PC-3 (cell line): ENCODE results near the gene KCNN2. TPM values are rescaled to one million over a fixed set of nuclear protein-coding genes. Genes with fewer than 3 reads are reported as not detected.

ENCODE experiments used
- ATAC-seq: fragments of 200-7000 bp; cut with Tn5 transposase; 2 replicates; pipeline ENCODE4 v1.9.1; 2020; ENCODE audit warnings: mild to moderate bottlenecking, moderate library complexity
- BruUV-seq: library from RNA; stranded (reverse); fragments of 400-500 nt; replicated peaks from 2 replicates; lab custom pipeline; 2021; lab: Mats Ljungman, UMichigan
- CTCF ChIA-PET: fragments of 300-600 bp; sonication (Branson Sonifier 250); formaldehyde crosslinking; loops from one replicate; lab custom pipeline; 2022; ENCODE audit warnings: antibody characterized with exemption; lab: Charles Lee
- POLR2A ChIA-PET: fragments of 300-600 bp; sonication (Branson Sonifier 250); formaldehyde crosslinking; loops from one replicate; lab custom pipeline; 2022; ENCODE audit warnings: antibody characterized with exemption; ENCODE audit not compliant: unreplicated experiment; lab: Charles Lee
- DNase-seq: peaks from one replicate; pipeline ENCODE4 v3.0.0-alpha.2; 2015
- H2AFZ ChIP-seq: fragments of 300-600 bp; sonication (generic); 2 replicates; pipeline ENCODE4 v1.6.0; 2016; ENCODE audit warnings: antibody characterized with exemption, low read length
- H3F3A ChIP-seq: fragments of 300-600 bp; sonication (generic); one replicate; pipeline ENCODE4 v1.6.0; 2017; ENCODE audit warnings: antibody characterized with exemption, low read length, control low read depth, mild to moderate bottlenecking; ENCODE audit not compliant: unreplicated experiment
- H3K27ac ChIP-seq: fragments of 300-600 bp; sonication (generic); 2 replicates; pipeline ENCODE4 v1.5.1; 2016; ENCODE audit warnings: mild to moderate bottlenecking, low read length
- H3K27me3 ChIP-seq: fragments of 300-600 bp; sonication (generic); 2 replicates; pipeline ENCODE4 v1.6.1; 2016; ENCODE audit warnings: low read length, mixed read lengths
- H3K36me3 ChIP-seq: fragments of 300-600 bp; sonication (generic); 2 replicates; pipeline ENCODE4 v1.6.1; 2016; ENCODE audit warnings: low read depth, mixed run types, low read length, mixed read lengths
- H3K4me1 ChIP-seq: fragments of 300-600 bp; sonication (generic); 2 replicates; pipeline ENCODE4 v1.5.1; 2016; ENCODE audit warnings: low read length; ENCODE audit not compliant: insufficient read depth
- H3K4me2 ChIP-seq: fragments of 300-600 bp; sonication (generic); 2 replicates; pipeline ENCODE4 v1.6.0; 2016; ENCODE audit warnings: low read length
- H3K4me3 ChIP-seq: fragments of 300-600 bp; sonication (generic); 2 replicates; pipeline ENCODE4 v1.5.1; 2016; ENCODE audit warnings: mild to moderate bottlenecking, low read length, mixed read lengths
- H3K79me2 ChIP-seq: fragments of 300-600 bp; sonication (generic); 2 replicates; pipeline ENCODE4 v1.6.1; 2017; ENCODE audit warnings: low read length, mixed read lengths
- H3K9ac ChIP-seq: fragments of 300-600 bp; sonication (generic); 2 replicates; pipeline ENCODE4 v1.6.0; 2016; ENCODE audit warnings: mild to moderate bottlenecking, low read length
- H3K9me2 ChIP-seq: fragments of 300-600 bp; sonication (generic); replicated peaks from 2 replicates; pipeline ENCODE4 v1.6.1; 2016; ENCODE audit warnings: mixed run types, low read length, mixed read lengths
- H3K9me3 ChIP-seq: fragments of 300-600 bp; sonication (generic); 2 replicates; pipeline ENCODE4 v1.6.1; 2016; ENCODE audit warnings: low read length, mixed read lengths
- H4K20me1 ChIP-seq: fragments of 300-600 bp; sonication (generic); 2 replicates; pipeline ENCODE4 v1.6.1; 2016; ENCODE audit warnings: low read length, mixed read lengths
- CTCF ChIP-seq: fragments of 300-600 bp; sonication (generic); conservative IDR thresholded peaks from 2 replicates; pipeline ENCODE4 v1.5.1; 2017; ENCODE audit warnings: antibody characterized with exemption, low read depth, mild to moderate bottlenecking, low read length
- EZH2 ChIP-seq: fragments of 300-600 bp; sonication (generic); IDR thresholded peaks from one replicate; pipeline ENCODE4 v1.6.1; 2017; ENCODE audit warnings: antibody characterized with exemption, mild to moderate bottlenecking, low read length; ENCODE audit not compliant: unreplicated experiment
- EZH2phosphoT487 ChIP-seq: fragments of 300-600 bp; sonication (generic); IDR thresholded peaks from 2 replicates; pipeline ENCODE4 v1.6.1; 2018; ENCODE audit warnings: mild to moderate bottlenecking, antibody characterized with exemption, low read length, borderline replicate concordance
- intact Hi-C: fragments of 100-400 bp; cut with micrococcal nuclease; formaldehyde crosslinking; loops from 2 replicates; pipeline ENCODE4 v1.9.0; 2023
- total RNA-seq: library from RNA; depleted of rRNA; stranded (reverse); fragments of >200 nt; gene quantifications from 2 replicates; pipeline ENCODE4 v1.2.3, GENCODE V29; 2014

KCNN2 gene
- total RNA-seq, 1 experiment from 2014 or later: 0.07 TPM

- no peaks in the 10 kb centered on the region for H3K36me3 ChIP-seq
- ATAC-seq: no peak
- H3F3A ChIP-seq: no peaks in the 10 kb centered on the region
- no peak for TF ChIP-seq EZH2phosphoT487
- TF ChIP-seq CTCF: no peak
- no peak for TF ChIP-seq EZH2
- H4K20me1 ChIP-seq: no peaks in the 10 kb centered on the region
- no peak overlapping the region for H3K9ac ChIP-seq
- no peaks in the 10 kb centered on the region for H3K79me2 ChIP-seq
- intact Hi-C loops: no loop called here
- no TSS peak for BruUV-seq
- no peak overlapping the region for H3K4me2 ChIP-seq
- H3K4me3 ChIP-seq: no peak overlapping the region
- no peak for DNase-seq
- H3K9me2 ChIP-seq: no peaks in the 10 kb centered on the region
- no peaks in the 10 kb centered on the region for H3K4me1 ChIP-seq
- H3K9me3 ChIP-seq: no peaks in the 10 kb centered on the region
- ChIA-PET CTCF (no interaction called here), POLR2A (no interaction called here)
- H3K27me3 ChIP-seq: no peaks in the 10 kb centered on the region
- no peak overlapping the region for H2AFZ ChIP-seq
- H3K27ac ChIP-seq: no peak overlapping the region
Measured at GRCh38 chr5:114316167-114316566, 45.7 kb upstream of the KCNN2 start.

- no peaks in the 10 kb centered on the region for H3K9me3 ChIP-seq
- H3K4me3 ChIP-seq: no peak overlapping the region
- H3K79me2 ChIP-seq: no peaks in the 10 kb centered on the region
- no peaks in the 10 kb centered on the region for H4K20me1 ChIP-seq
- CTCF ChIA-PET: no interaction called here
- no peak overlapping the region for H3K9ac ChIP-seq
- H3K4me2 ChIP-seq: no peak overlapping the region
- H3K9me2 ChIP-seq: no peaks in the 10 kb centered on the region
- H3K27me3 ChIP-seq: no peaks in the 10 kb centered on the region
- DNase-seq: no peak
- no peaks in the 10 kb centered on the region for H3F3A ChIP-seq
- no peaks in the 10 kb centered on the region for H3K4me1 ChIP-seq
- ATAC-seq: no peak
- no peak overlapping the region for H3K27ac ChIP-seq
- H3K36me3 ChIP-seq: no peaks in the 10 kb centered on the region
- intact Hi-C loops: no loop called here
- POLR2A ChIA-PET: no interaction called here
- TF ChIP-seq CTCF (no peak), EZH2phosphoT487 (no peak), EZH2 (no peak)
- no TSS peak for BruUV-seq
- no peak overlapping the region for H2AFZ ChIP-seq
Measured at GRCh38 chr5:114317751-114318150, 44.1 kb upstream of the KCNN2 start.

- DNase-seq (no peak), ATAC-seq (no peak)
- H3K79me2 ChIP-seq: no peaks in the 10 kb centered on the region
- TF ChIP-seq EZH2 (no peak), CTCF (no peak), EZH2phosphoT487 (no peak)
- H3K4me3 ChIP-seq: no peak overlapping the region
- H3F3A ChIP-seq: no peaks in the 10 kb centered on the region
- no peaks in the 10 kb centered on the region for H3K27me3 ChIP-seq
- H3K9me2 ChIP-seq: no peaks in the 10 kb centered on the region
- no peak overlapping the region for H3K9ac ChIP-seq
- no peaks in the 10 kb centered on the region for H3K4me1 ChIP-seq
- no peak overlapping the region for H3K4me2 ChIP-seq
- ChIA-PET POLR2A (no interaction called here), CTCF (no interaction called here)
- no TSS peak for BruUV-seq
- H3K9me3 ChIP-seq: no peaks in the 10 kb centered on the region
- no peaks in the 10 kb centered on the region for H3K36me3 ChIP-seq
- no peak overlapping the region for H2AFZ ChIP-seq
- no peaks in the 10 kb centered on the region for H4K20me1 ChIP-seq
- intact Hi-C loops: no loop called here
- H3K27ac ChIP-seq: no peak overlapping the region
Measured at GRCh38 chr5:114319236-114319635, 42.6 kb upstream of the KCNN2 start.
